HG03342 (cell line): ENCODE results near the gene CPB1.
"Not testable (repeated sequence)": the region's sequence is repeated elsewhere in the genome, so short reads cannot be mapped to it uniquely, and the experiment has no call there.

Experiments used
- ATAC-seq: cut with Tn5 transposase; IDR thresholded peaks from one replicate; pipeline ENCODE4 v1.9.1; 2021; ENCODE audit warnings: mild to moderate bottlenecking, moderate library complexity; ENCODE audit not compliant: unreplicated experiment

Gene CPB1

DNA sequence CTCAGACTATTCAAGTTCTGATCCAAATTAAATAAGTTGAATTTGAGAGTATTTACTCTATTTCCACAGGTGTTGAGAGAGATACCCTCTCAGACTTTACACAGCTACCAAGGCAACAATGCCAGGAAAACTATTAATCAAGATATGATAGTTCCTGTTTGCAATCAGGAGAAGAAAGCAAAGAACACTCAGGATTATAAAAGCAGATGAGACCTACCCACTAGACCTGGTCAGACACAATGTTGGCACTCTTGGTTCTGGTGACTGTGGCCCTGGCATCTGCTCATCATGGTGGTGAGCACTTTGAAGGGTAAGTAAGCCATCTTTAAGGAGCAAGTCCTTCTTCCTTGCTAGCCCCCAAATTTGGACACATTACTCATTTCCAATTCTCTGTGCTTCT, at the start of gene CPB1:
Gene CPB1, plus strand, starts transcription at position 227 of the 400 bp plus-strand sequence. Its CDS starts 13 bp downstream, at position 240.
- no peak for ATAC-seq

DNA sequence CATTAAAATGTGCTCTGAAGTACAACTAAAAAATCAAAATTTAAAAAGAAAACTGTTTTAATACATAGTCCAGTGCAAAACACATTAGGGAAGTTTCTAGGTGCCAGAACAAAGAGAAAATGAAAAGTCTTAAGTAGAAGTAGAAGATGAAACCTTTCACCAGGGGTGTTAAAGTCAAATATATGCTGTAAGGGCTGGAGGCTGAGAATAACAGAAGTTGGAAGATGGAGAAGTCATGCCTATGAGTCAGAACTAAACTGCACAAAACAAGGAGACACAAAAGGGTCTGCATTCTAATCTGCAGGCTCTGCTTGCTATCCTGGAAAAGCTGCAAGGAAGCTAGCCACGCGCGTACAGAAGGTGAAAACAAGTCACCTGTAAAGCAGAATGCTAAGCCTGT, 48.7 kb upstream of the CPB1 start:
- ATAC-seq = no peak

DNA sequence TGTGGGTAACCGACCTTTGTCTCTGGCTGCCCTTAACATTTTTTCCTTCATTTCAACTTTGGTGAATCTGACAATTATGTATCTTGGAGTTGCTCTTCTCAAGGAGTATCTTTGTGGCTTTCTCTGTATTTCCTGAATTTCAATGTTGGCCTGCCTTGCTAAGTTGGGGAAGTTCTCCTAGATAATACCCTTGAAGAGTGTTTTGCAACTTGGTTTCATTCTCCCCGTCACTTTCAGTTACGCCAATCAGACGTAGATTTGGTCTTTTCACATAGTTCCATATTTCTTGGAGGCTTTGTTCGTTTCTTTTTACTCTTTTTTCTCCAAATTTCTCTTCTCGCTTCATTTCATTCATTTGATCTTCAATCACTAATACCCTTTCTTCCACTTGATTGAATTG, 42.6 kb upstream of the CPB1 start:
- ATAC-seq = not testable (repeated sequence)

DNA sequence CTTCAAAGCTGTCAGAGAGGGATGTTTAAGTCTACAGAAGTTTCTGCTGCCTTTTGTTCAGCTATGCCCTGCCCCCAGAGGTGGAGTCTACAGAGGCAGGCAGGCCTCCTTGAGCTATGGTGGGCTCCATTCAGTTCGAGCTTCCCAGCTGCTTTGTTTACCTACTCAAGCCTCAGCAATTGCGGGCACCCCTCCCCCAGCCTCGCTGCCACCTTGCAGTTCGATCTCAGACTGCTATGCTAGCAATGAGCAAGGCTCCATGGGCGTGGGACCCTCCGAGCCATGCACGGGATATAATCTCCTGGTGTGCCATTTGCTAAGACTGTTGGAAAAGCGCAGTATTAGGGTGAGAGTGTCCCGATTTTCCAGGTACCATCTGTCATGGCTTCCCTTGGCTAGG, 41.5 kb upstream of the CPB1 start:
- ATAC-seq = not testable (repeated sequence)

DNA sequence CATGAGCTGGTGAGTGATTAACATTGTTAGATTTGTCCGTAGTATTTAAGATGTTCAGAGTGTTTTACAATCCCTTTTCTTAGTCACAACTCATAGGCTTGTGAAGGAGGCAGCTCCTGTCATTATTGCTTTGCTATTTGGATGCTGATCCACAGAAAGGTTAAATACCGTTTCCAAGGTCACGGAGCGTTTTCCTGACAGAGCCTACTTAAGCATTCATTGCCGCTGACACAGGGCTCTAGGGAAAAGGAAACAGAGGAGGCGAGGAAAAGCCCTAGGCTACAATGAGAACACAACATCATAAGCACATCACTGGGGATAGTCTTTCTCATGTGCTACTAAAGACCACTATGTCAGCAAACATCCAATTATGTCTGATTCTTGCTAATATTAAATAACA, 38.5 kb upstream of the CPB1 start:
- no peak for ATAC-seq

DNA sequence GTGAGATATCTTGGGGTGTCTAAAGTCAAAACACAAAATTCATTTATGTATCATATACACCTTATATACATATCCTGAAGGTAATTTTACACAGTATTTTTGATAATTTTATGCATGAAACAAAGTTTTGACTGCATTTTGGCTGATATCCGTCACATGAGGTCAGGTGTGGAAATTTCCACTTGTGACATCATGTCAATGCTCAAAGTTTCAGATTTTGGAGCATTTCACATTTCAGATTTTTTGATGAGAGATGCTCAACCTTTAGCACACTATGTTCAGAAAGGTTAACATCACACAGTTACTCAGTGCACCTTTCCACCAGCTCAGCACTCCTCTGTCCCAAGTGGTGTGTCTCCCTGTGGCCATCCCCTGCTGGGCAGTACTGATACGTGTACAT, 37.7 kb upstream of the CPB1 start:
- ATAC-seq = no peak

DNA sequence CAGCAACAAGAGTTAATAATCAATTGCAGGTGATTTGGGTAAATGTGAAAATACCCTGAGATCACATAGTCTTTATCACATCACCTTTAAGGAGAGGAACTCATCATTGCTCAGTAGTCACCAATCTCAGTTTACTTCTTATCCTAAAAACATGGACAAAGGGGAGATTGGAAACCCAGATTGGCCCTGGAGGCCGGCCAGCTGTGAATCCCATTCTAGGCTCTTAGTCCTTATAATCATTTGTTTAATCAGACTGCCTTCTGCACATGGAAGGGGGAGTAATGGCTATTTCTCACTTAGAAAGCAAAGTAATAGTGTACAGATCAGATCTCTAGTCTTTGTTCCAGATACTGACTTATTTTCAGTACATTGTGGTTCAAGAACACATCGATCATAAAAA, 37.2 kb upstream of the CPB1 start:
- no peak for ATAC-seq

DNA sequence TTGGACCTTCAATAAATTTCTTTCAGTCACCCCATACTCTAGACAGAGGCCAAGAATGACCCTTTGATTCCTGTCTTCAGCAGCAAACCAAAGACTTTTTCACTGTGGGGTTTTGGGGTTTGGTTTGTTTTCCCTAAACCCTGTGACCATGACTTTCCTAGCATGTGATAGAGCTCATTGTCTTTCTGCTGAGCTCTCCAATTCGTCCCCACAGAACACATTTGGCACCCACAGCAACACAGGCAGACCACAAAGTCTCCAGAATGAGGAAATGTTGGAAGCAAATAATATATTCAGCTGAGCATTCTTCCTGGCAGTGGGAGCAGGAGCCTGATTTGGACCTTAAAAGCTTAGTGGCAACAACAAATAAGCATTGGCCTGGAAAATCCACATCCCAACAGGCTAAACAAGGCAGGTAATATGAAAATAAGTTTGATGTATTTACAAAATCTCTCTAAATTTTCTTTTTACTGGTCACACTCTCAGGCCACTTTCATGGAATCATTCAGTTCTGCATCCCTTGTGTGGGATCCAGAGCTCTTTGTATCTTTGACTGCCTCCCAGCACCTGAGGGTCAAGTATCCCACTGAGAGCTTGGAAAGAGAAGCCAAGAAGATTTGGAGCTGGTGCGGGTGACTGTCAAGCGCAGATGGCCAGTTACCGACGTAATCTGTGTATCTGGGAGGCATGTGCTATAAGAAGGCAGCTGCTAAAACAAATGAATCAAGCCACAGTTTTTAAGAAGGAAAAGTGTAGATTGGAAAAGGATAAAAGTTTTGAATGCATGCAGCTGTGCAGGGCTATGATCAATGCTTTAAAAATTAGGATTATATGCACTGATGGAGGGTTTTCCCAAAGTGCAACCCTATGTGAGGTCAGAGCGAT, 36.5 kb upstream of the CPB1 start:
- ATAC-seq = no peak

DNA sequence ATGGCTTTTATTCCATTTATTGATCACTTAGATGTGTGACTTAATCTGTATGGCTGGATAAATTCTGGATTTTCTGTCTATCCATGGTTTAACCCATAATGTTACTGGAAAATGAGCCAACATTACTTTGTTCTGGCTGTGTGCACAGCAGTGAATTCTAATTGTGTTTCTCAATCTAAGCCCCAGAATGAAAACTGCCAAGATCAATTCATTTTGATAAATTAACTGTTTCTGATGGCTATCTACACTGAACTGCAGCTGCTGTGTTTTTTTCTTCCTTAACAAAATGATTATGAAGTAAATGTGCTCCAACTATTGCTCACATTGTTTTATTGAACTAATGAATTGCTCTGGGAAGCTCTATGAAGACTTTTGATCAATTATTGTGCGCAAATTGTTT, 35.7 kb upstream of the CPB1 start:
- ATAC-seq = no peak

DNA sequence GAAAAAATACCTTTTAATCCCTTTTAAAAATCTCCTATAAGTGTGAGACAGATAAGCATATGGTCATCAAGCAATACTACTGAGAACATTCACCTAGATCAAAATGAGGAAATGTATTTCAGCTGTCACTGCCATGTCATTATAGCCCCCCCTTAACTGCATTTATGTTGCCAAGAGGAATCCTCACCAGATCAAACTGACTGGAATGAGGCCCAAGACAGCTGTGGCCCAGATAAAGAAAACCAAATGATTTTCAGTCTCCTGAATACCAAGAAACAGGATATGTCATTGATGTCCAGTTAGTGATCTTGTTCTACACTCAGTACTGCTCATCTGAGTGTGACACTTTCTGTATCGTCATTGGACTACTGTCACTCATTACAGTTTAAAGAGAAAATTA, 35.1 kb upstream of the CPB1 start:
- ATAC-seq = no peak

DNA sequence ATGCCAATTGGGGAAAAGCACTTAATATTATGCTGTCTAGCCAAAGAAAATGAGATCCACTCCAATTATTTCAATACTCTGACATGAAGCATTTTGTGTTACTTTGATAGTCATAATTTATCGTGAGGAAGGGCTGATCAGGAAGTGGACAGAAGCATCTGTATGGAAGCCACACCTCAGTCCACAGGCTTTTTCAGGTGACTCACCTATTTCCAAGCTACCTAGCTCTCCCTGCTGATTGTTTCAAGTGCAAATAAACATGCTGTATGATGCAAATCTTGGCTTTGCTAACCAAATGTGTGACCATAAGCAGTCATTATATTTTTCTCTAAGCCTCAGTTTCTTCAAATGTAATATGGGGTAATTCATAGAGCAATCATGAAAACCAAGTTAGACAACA, 30.8 kb upstream of the CPB1 start:
- no peak for ATAC-seq

DNA sequence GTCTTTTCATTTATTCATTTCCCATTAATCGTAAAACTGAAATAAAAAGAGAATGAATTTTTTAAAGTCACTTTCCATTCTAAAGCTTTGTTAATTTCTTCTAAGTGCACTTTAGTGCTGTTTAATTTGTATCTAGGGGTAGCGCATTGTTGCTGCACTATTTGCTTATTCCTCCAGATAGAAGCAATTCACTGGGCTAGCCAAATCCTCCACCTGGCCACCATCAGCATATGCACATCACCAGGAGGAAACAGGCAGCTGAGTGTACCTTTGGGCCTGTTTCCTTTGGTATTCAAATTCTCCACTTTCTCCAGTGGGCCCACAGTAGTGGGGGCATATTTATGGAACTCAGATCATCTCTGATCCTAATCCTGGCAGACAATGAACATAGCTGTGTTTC, 29.8 kb upstream of the CPB1 start:
- ATAC-seq = no peak

DNA sequence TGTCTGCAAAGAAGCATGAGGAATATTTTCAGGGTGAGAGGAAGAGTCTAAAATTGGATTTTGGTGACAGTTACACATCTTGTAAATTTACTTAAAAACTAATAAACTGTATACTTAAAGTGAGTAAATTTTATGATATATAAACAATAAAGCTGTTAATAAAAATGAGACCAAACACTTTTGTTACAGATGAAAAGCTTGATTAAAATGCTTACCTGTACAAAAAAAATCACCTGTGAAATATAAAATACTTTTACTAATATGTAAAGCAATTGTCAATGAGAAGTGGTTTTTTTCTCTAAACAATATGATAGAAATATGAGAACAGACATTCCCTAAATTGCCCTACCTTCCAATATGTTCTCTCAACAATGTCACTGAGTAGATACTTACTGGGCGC, 27.2 kb upstream of the CPB1 start:
- no peak for ATAC-seq

DNA sequence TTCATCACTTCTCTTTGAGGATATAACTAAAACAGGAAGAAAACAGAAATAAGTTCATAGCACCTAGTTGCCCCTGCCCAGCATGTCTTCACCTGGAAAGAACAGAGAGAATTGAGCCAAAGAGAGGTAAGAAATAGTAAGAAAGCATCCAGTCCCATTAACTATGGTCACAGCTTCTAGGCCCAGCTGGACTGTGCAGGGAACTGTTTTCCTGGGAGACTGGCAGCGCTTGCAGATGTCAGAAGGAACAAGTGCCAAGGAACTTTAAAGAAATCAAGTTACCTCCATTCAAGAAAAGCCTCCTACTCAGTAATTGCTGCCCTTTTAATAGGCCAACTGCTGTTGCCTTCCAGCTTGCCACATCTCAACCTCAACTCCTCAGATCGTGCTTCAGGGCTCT, 17.8 kb upstream of the CPB1 start:
- ATAC-seq = no peak

DNA sequence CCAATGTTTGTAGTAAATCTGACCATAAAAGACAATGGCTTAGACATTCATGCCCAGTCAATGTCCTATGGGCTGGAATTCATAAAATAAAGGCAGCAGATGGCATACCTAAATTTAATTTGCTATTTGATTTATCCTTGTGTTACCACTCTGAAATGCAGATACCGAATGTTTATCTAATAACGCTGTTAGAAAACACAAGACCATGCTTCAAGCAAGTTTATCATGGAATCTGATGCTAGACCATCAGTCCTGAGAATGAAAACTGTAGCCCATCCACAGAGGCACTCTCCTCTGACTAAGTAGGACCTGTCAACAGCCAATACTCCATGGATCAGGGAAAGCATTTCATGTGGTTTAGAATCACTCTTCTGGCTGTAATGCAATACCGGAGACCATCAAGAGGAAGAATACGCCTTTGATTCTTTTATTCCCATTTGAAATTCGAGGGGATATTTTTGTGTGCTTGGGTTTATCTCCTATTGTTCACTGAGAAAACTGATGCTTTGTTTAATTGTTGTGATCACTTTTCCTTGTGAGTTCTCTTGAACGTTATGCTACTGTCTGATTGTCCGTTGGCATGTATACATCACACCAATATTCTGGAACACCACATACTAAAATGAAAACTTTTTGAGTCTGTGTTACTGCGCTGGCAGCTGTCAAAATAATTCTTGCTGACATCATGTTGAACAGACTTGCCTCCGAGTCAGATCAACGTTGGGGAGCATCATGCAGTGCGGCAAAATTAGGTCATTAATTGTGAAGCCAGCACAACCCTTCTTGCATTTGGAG, 12.1 kb upstream of the CPB1 start:
- no peak for ATAC-seq

DNA sequence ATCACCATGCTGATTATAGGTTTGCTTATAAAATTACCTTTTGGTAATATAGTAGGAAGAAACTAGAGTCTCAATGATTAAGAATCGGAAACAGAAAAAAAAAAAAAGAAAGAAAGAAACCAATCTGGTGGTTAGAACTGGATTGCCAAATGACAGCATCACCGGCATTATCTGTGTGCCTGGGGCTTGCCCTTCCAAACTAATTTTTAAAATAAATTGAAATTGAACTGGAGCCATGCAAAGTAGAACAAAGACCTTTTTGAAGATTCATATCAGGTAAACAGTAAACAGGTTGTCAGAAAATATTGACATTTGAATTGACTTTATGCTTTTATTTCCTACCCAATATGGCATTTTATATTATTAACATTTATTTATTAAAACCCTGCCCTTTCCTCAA, 11.2 kb upstream of the CPB1 start:
- no peak for ATAC-seq

DNA sequence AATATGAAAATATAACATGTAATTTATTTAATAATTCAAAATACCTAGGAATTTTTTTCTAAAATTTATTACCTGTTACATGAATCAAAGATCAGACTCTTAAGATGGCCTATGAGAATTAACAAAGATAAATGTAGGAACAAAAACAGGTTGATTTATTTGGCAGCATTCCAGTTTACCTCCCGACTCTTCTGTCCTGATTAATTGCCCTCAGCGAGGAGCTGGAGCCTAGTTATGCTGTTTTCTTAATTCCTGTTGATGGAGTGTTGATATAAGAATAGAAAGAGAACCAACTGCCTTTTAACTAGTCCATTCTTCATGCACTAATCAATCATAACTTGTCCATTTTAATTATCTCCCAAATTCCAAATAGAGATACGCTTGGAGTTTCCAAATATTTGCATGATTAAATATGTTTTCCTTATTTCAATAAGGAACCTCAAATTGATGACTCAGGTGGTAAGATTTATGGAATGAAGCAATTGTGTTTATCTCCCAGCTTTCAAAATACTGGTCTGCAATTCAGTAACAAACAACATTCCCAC, 10.6 kb upstream of the CPB1 start:
- ATAC-seq = no peak

DNA sequence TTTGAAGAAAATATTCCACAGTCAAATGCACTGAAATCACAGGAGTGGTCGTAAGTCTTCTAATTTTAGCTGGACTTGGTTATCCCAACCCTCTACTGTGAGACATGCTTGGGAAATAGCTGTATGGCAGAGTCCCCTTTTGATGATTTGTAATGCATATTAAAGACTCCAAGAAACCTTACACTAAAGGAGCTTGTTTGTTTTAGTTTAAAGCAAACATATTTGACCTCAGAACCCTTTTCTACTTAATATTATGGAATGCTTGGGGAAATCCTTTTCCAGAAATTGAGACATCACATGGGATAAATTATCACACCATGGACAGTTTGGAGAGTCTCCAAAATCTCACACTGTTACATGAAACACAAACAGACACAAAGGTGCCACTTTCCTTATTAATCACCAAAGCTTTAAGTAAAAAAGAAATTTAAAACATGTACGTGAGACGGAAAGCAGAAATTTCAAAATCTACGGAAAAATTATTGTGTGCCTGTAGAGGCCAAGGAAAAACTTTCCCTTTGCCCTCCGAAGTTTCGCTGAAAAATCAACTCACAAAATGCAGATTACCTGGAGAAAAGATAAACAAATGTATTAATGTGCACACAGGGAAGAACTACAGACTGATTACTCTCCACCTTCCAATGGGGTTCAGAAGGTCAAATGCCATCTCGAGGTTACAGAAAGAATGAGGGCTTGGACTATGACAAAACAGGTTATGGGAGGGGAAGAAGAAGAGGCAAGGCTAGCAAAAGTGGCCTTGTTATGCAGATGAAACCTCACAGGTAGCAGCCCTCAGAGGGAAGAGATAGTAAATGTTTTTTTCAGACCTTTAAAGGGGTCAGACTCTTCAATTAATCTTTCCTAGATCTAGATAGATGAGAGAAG, 7.0 kb upstream of the CPB1 start:
- ATAC-seq = no peak

DNA sequence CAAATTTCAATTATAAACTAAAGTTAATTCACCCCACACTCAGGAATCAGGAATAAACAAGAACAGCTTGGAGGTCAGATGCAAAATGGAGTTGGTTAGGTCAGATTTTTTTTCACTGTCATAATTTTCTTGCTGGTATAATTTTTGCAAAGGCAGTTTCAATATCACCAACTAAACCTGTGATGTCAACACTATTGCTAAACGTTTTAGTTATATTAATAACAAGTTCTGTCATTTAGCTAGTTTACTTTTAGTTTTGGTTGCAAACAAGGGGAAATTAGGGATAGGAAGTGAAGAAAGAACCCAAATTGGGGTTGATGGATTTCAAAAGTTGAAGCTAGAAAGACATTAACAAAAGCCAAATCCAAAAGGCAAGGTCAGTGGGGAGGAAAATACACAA, 4.6 kb upstream of the CPB1 start:
- ATAC-seq = no peak

DNA sequence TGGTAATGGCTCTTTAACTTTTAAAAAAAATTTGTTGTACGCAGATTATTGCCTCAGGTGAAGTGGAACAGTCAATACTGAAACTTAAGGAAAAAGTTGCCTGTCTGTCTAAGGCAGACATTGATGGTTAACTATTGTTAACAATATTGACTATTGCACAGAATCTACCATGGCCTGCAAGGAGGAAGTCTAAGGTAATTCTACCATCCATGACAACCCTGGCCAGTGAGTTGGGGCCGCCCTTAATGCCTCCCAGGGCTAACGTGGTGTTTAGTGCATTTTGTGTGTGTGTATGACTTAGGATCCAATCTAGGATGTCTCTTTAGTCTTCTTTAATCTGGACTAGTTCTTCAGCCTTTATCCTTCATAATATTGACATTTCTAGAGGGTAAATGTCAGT, 2.1 kb upstream of the CPB1 start:
- no peak for ATAC-seq

DNA sequence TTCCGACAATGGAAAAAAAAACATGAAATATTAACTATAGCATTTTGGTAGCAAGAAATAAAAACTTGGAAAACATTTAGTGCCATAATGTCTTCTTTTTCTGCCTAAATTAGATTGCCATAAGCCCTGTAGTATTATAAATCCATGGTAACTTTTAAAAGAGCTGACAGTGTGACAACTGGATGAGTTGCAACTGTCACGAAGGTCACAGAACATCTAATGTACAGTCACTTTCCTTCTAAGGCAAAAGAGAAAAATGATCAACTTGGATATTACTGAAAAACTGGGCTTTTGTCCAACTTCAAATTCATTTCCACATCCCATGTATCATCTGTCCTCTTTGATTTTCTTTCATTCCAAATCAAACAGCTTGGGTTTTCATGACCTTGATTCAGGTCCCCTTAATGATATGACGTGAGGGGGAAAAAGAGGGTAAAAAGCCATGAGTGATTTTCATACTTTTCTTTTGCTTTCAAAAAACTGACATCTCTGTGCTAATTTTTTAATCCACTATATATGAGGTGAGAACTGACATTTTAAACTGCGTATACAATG, 602 bp downstream of the CPB1 start:
- no peak for ATAC-seq
